Ovary (tissue), 10 donors: ENCODE measurements around the gene LMLN. TPM values are rescaled to one million over a fixed set of nuclear protein-coding genes. Genes with fewer than 3 reads are reported as not detected.
"Not testable (repeated sequence)": the region's sequence is repeated elsewhere in the genome, so short reads cannot be mapped to it uniquely, and the experiment has no call there.

ENCODE experiments used
- DNase-seq, 5 donors: peaks; one replicate each; pipeline ENCODE4 v3.0.0-alpha.2; 2019 to 2020
- H3K27ac ChIP-seq, 2 donors: fragments of 200-600 bp; one replicate each; pipeline versions ENCODE4 v1.5.1 to v1.8.0; 2019 to 2022
- H3K27me3 ChIP-seq: fragments of 200-600 bp; one replicate; pipeline ENCODE4 v1.8.0; 2022
- H3K36me3 ChIP-seq: fragments of 200-600 bp; sonication (generic); one replicate; pipeline ENCODE4 v1.5.1; 2019
- H3K4me1 ChIP-seq: one replicate; pipeline ENCODE4 v1.8.1; 2013; ENCODE audit warnings: mild to moderate bottlenecking, moderate library complexity; ENCODE audit not compliant: insufficient read depth
- H3K4me3 ChIP-seq: fragments of 200-600 bp; sonication (generic); one replicate; pipeline ENCODE4 v1.5.1; 2017
- H3K9me3 ChIP-seq, 2 donors: fragments of 200-600 bp in 1 of 2; sonication (generic) in 1 of 2; one replicate each; pipeline versions ENCODE4 v1.5.1 to v1.8.1; 2013 to 2019; ENCODE audit warnings: mild to moderate bottlenecking in 1 of 2, moderate library complexity in 1 of 2
- CTCF ChIP-seq, 3 donors: fragments of 450-650 bp in 2 of 3; fragments of 200-600 bp in 1 of 3; IDR thresholded peaks; one replicate each; pipeline versions ENCODE4 v1.5.1 to v1.8.0; 2016 to 2022; ENCODE audit warnings: antibody characterized with exemption in 3 of 3, mild to moderate bottlenecking in 1 of 3
- EP300 ChIP-seq: sonication (generic); formaldehyde crosslinking; IDR thresholded peaks from one replicate; pipeline ENCODE4 v1.6.1; 2017; ENCODE audit warnings: antibody characterized with exemption
- POLR2A ChIP-seq: fragments of 450-650 bp; IDR thresholded peaks from one replicate; pipeline ENCODE4 v1.6.1; 2017; ENCODE audit warnings: antibody characterized with exemption, mild to moderate bottlenecking, moderate library complexity
- WGBS, 3 donors: extraction: QIAGEN DNeasy Blood & Tissue Kit in 1 of 3; methylation state at CpG; one replicate each; pipeline versions ENCODE4 v1.1.5 to v1.1.7; 2013 to 2017; 5-methylcytosine and 5-hydroxymethylcytosine counted together
- intact Hi-C, 4 donors: fragments of 100-400 bp; cut with DNase I; formaldehyde crosslinking; loops; one replicate each; pipeline versions ENCODE4 v1.11.0 to v1.15.1; 2022 to 2023
- long read RNA-seq, 3 donors: library from polyadenylated mRNA in 2 of 3; unstranded in 2 of 3; transcript quantifications; one replicate each; pipeline ENCODE4 v2.0.0 and lab custom pipeline, GENCODE V29; 2021 to 2026
- polyA plus RNA-seq, 2 donors: library from polyadenylated mRNA; stranded (reverse); fragments of 200-250 nt in 1 of 2; fragments of 350-450 nt in 1 of 2; fragmentation: Illumina TruSeq in 1 of 2; extraction: RNeasy Lipid Tissue Mini Kit (QIAGEN cat#74804) in 1 of 2; gene quantifications; one replicate each; pipeline ENCODE4 v1.2.3, GENCODE V29; 2013 to 2014
- total RNA-seq, 7 donors: library from RNA; depleted of rRNA in 2 of 7; stranded (reverse); fragments of >200 nt in 2 of 7; fragmentation: NEBNext Ultra II Directional in 3 of 7; extraction: Animal tissue kit (Norgen Biotek cat#: 25700) in 3 of 7; gene quantifications; one replicate each; pipeline versions ENCODE4 v1.1.0 to v1.2.4, GENCODE V29; 2016 to 2023
- donor health status: DM: no; HTN: no; CAD: no; lungs with moderate emphysema.
- donor health status: DM: no; HTN: no; CAD: no.
- donor health status: Bipolar disorder and iron deficiency.
- donor health status: DM: yes; HTN: yes; CAD: no.
- donor health status: DM: no; HTN: no; CAD: no.
- donor health status: DM: yes; HTN: yes; CAD: no.

Gene LMLN
- total RNA-seq (10 to 100 TPM in 3 of 7 donors, 1 to 10 TPM in 4; 5.1 to 12.8 (median 8.7) TPM), polyA plus RNA-seq (1 to 10 TPM; 2.4 to 7.0 TPM)
- long read RNA-seq, donor 1, full-length matches to known transcripts: 4 of 7 reads
- long read RNA-seq, donor 1, partial matches to known transcripts: 2 of 7 reads
- long read RNA-seq, donor 1, other reads (novel, unspliced or antisense): 1 of 7 reads
- long read RNA-seq, donor 2, partial matches to known transcripts: 0 of 1 reads
- long read RNA-seq, donor 2, other reads (novel, unspliced or antisense): 0 of 1 reads
- long read RNA-seq, donor 3, full-length matches to known transcripts: 2 of 3 reads
- long read RNA-seq, donor 3, partial matches to known transcripts: 0 of 3 reads
- long read RNA-seq, donor 3, other reads (novel, unspliced or antisense): 1 of 3 reads

GRCh38 chr3:197959891-197960693 lies at the start of gene LMLN:
LMLN (plus strand) TSS chr3:197960217; CDS start chr3:197960246, 29 bp downstream.
- Histone ChIP-seq H3K4me1 (peaks cover 5% of the 10 kb centered on the region), H3K27me3 (no peaks in the 10 kb centered on the region), H3K4me3 (peak within 1 kb of the TSS; percentile 89), H3K9me3 (no peaks in the 10 kb centered on the region), H3K27ac (peak within 1 kb of the TSS in 1 of 2 donors; percentile 70), H3K36me3 (no peaks in the 10 kb centered on the region)
- WGBS, 3 donors: 0 to 1% (median 0%) methylated on average over 31 to 62 of the region's 62 CpGs
- TF ChIP-seq EP300 (no peak), POLR2A (peak; percentile 68), CTCF (IDR thresholded peaks at IDR 0.05) (no peak)
- DNase-seq: peak; percentile 95 to 97 (median 96)
- intact Hi-C loops: no loop called here

- Histone ChIP-seq H3K4me1 (no peaks in the 10 kb centered on the region), H3K36me3 (no peaks in the 10 kb centered on the region), H3K4me3 (peak overlapping the region; percentile 36), H3K9me3 (no peaks in the 10 kb centered on the region), H3K27ac (peak overlapping the region; percentile 77 to 88), H3K27me3 (no peaks in the 10 kb centered on the region)
- no peak for TF ChIP-seq CTCF (IDR thresholded peaks at IDR 0.05)
- TF ChIP-seq POLR2A: peak; percentile 37
- peak; percentile 67 to 84 (median 76) for DNase-seq
- intact Hi-C loops: no loop called here
- WGBS, 3 donors: 3 to 18% (median 3%) methylated on average over 31 to 33 of the region's 33 CpGs
Observed at GRCh38 chr3:197912741-197913476, 47.1 kb upstream of the LMLN start.

GRCh38 chr3:197913641-197914380 lies 46.2 kb upstream of the LMLN start:
- WGBS, 3 donors: 66 to 80% (median 74%) methylated on average over 12 of the region's 12 CpGs
- peak overlapping the region; percentile 36 for H3K4me3 ChIP-seq
- H3K27ac ChIP-seq: peak overlapping the region; percentile 77 to 88
- DNase-seq: no peak
- intact Hi-C loops: no loop called here
- no peaks in the 10 kb centered on the region for H3K36me3 ChIP-seq
- no peaks in the 10 kb centered on the region for H3K27me3 ChIP-seq
- no peaks in the 10 kb centered on the region for H3K9me3 ChIP-seq
- TF ChIP-seq CTCF (IDR thresholded peaks at IDR 0.05) (no peak), EP300 (no peak), POLR2A (no peak)
- no peaks in the 10 kb centered on the region for H3K4me1 ChIP-seq

GRCh38 chr3:197921429-197922275 lies 38.4 kb upstream of the LMLN start:
- DNase-seq, H3K27me3 ChIP-seq, H3K27ac ChIP-seq, H3K36me3 ChIP-seq, intact Hi-C loops, H3K4me3 ChIP-seq, H3K9me3 ChIP-seq, H3K4me1 ChIP-seq: not testable (repeated sequence)
- WGBS, 3 donors: 88 to 95% (median 94%) methylated on average over 22 to 24 of the region's 24 CpGs
